HepG2 (cell line): ENCODE data around the gene ASAP2. TPM values are rescaled to one million over a fixed set of nuclear protein-coding genes. Genes with fewer than 3 reads are reported as not detected.

ENCODE experiments used
- ATF6 ChIP-seq: sonication (generic); formaldehyde crosslinking; conservative IDR thresholded peaks from 2 replicates; pipeline ENCODE4 v1.4.0; 2020; ENCODE audit warnings: missing genetic modification reagents
- CBFB ChIP-seq: sonication (generic); formaldehyde crosslinking; IDR thresholded peaks from 2 replicates; pipeline ENCODE4 v1.4.0; 2020; ENCODE audit warnings: missing genetic modification reagents
- CCDC6 ChIP-seq: sonication (generic); formaldehyde crosslinking; IDR thresholded peaks from 2 replicates; pipeline ENCODE4 v1.8.1; 2022; ENCODE audit warnings: mild to moderate bottlenecking, missing genetic modification reagents, moderate library complexity
- EEA1 ChIP-seq: sonication (generic); formaldehyde crosslinking; IDR thresholded peaks from 2 replicates; pipeline ENCODE4 v1.5.1; 2020; ENCODE audit warnings: mild to moderate bottlenecking, missing genetic modification reagents, borderline replicate concordance
- ELF4 ChIP-seq: sonication (generic); formaldehyde crosslinking; IDR thresholded peaks from 2 replicates; pipeline ENCODE4 v1.5.0; 2020; ENCODE audit warnings: missing genetic modification reagents, mild to moderate bottlenecking, moderate library complexity, borderline replicate concordance
- EZH2 ChIP-seq: conservative IDR thresholded peaks from 2 replicates; pipeline ENCODE4 v1.6.1; 2012; ENCODE audit warnings: mild to moderate bottlenecking, low read depth, low read length, moderate library complexity
- GMEB1 ChIP-seq: sonication (generic); formaldehyde crosslinking; IDR thresholded peaks from 2 replicates; pipeline ENCODE4 v1.5.1; 2020; ENCODE audit warnings: missing genetic modification reagents, mild to moderate bottlenecking, borderline replicate concordance
- HIC2 ChIP-seq: sonication (generic); formaldehyde crosslinking; IDR thresholded peaks from 2 replicates; pipeline ENCODE4 v1.9.0; 2022; ENCODE audit warnings: low read depth, missing genetic modification reagents
- MYC ChIP-seq: sonication (generic); formaldehyde crosslinking; IDR thresholded peaks from 2 replicates; pipeline ENCODE4 v1.9.0; 2021; ENCODE audit warnings: missing genetic modification reagents, borderline replicate concordance
- NFATC3 ChIP-seq: sonication (generic); formaldehyde crosslinking; IDR thresholded peaks from 2 replicates; pipeline ENCODE4 v1.5.1; 2020; ENCODE audit warnings: mild to moderate bottlenecking, missing genetic modification reagents
- PRPF4 ChIP-seq: fragments of 200-400 bp; formaldehyde crosslinking; IDR thresholded peaks from 2 replicates; pipeline ENCODE4 v1.6.1; 2016; ENCODE audit warnings: low read length, low read depth; ENCODE audit not compliant: poor library complexity, severe bottlenecking
- RBAK ChIP-seq: sonication (generic); formaldehyde crosslinking; IDR thresholded peaks from 2 replicates; pipeline ENCODE4 v1.5.1; 2020; ENCODE audit warnings: mild to moderate bottlenecking, missing genetic modification reagents
- RBFOX2 ChIP-seq: fragments of 200-400 bp; formaldehyde crosslinking; IDR thresholded peaks from 2 replicates; pipeline ENCODE4 v1.6.1; 2017; ENCODE audit warnings: low read depth, mild to moderate bottlenecking, low read length
- SAP130 ChIP-seq: IDR thresholded peaks from 2 replicates; pipeline ENCODE4 v1.6.1; 2016; ENCODE audit warnings: low read depth
- STAG1 ChIP-seq: sonication (generic); formaldehyde crosslinking; IDR thresholded peaks from 2 replicates; pipeline ENCODE4 v1.4.0; 2020; ENCODE audit warnings: missing genetic modification reagents
- ZBTB38 ChIP-seq: sonication (generic); formaldehyde crosslinking; IDR thresholded peaks from 2 replicates; pipeline ENCODE4 v1.5.1; 2020; ENCODE audit warnings: mild to moderate bottlenecking, missing genetic modification reagents
- ZEB1 ChIP-seq: IDR thresholded peaks from 2 replicates; pipeline ENCODE4 v1.6.1; 2012; ENCODE audit warnings: mild to moderate bottlenecking, low read depth, inconsistent platforms; ENCODE audit not compliant: insufficient replicate concordance
- ZIK1 ChIP-seq: sonication (generic); formaldehyde crosslinking; IDR thresholded peaks from 2 replicates; pipeline ENCODE4 v1.5.0; 2020; ENCODE audit warnings: mild to moderate bottlenecking, low read depth, missing genetic modification reagents, borderline replicate concordance
- ZNF18 ChIP-seq: sonication (generic); formaldehyde crosslinking; IDR thresholded peaks from 2 replicates; pipeline ENCODE4 v1.8.0; 2022; ENCODE audit warnings: mild to moderate bottlenecking, missing genetic modification reagents; ENCODE audit not compliant: insufficient replicate concordance
- ZNF704 ChIP-seq: sonication (generic); formaldehyde crosslinking; IDR thresholded peaks from 2 replicates; pipeline ENCODE4 v1.8.1; 2023; ENCODE audit warnings: mild to moderate bottlenecking, inconsistent platforms, moderate library complexity, missing genetic modification reagents, borderline replicate concordance
- polyA plus RNA-seq, 8 experiments: library from polyadenylated mRNA; depleted of rRNA in 3 of 8; stranded (reverse) in 7 of 8; unstranded in 1 of 8; fragments of >200 nt; fragmentation: Illumina TruSeq in 4 of 8; extraction: Trizol in 4 of 8; gene quantifications; 2 replicates each; pipeline versions ENCODE4 v1.2.1 to v1.2.3, GENCODE V29; 2011 to 2016; ENCODE audit warnings: low read depth in 4 of 8, missing spikeins in 1 of 8, mixed read lengths in 1 of 8; ENCODE audit not compliant: insufficient read depth in 1 of 8
- total RNA-seq, 5 experiments: library from RNA; depleted of rRNA; stranded (reverse); fragments of >200 nt; fragmentation: Illumina TruSeq; extraction: Trizol; gene quantifications; 2 replicates each; pipeline ENCODE4 v1.2.3, GENCODE V29; 2016; ENCODE audit warnings: low read depth in 1 of 5

ASAP2 gene
- total and polyA plus RNA-seq, 2 of the 13 experiments (the other 11 are each of a cell fraction or from before 2014, with no cell fraction given), result 7.3 to 22.3 TPM

GRCh38 chr2:9235147-9236044 is 28.8 kb downstream of the ASAP2 start (continued):
- TF ChIP-seq ZNF704 (CRISPR knock-in tag), result no peak
- no peak for TF ChIP-seq ZNF18
- TF ChIP-seq HIC2, result peak; percentile 55; the same call in 1 of the 2 replicates
- no peak for TF ChIP-seq GMEB1 (CRISPR knock-in tag)
- TF ChIP-seq ZIK1 (CRISPR knock-in tag), result no peak
- TF ChIP-seq ATF6 (CRISPR knock-in tag), result no peak
- no peak for TF ChIP-seq SAP130 (CRISPR knock-in tag)
- no peak for TF ChIP-seq EZH2
- no peak for TF ChIP-seq RBAK (CRISPR knock-in tag)
- 0 out of 2 replicates have a peak, but pooled peaks have one; percentile 17 for TF ChIP-seq NFATC3 (CRISPR knock-in tag)
- no peak for TF ChIP-seq RBFOX2
- no peak for TF ChIP-seq EEA1 (CRISPR knock-in tag)
- no peak for TF ChIP-seq PRPF4
- TF ChIP-seq STAG1 (CRISPR knock-in tag), result no peak
- no peak; the same call in 1 of the 2 replicates for TF ChIP-seq CBFB (CRISPR knock-in tag)
- no peak for TF ChIP-seq ELF4 (CRISPR knock-in tag)
- TF ChIP-seq MYC (CRISPR knock-in tag), result no peak
- peak; percentile 76 for TF ChIP-seq ZBTB38
- peak; percentile 10; the same call in 1 of the 2 replicates for TF ChIP-seq CCDC6 (CRISPR knock-in tag)
- no peak for TF ChIP-seq ZEB1
